Skeletal muscle satellite cell (primary cell): Measurements from ENCODE around the gene CRB2.
"Not testable (repeated sequence)": the region's sequence is repeated elsewhere in the genome, so short reads cannot be mapped to it uniquely, and the experiment has no call there.

Source experiments
- H3K27me3 ChIP-seq: 2 replicates; pipeline ENCODE4 v1.7.0; 2013; ENCODE audit warnings: low read length; ENCODE audit not compliant: control insufficient read depth, insufficient read depth
- H3K36me3 ChIP-seq: 2 replicates; pipeline ENCODE4 v1.7.0; 2013; ENCODE audit warnings: mild to moderate bottlenecking, control low read depth, low read length; ENCODE audit not compliant: insufficient read depth
- H3K4me1 ChIP-seq: 2 replicates; pipeline ENCODE4 v1.7.0; 2013; ENCODE audit warnings: low read length; ENCODE audit not compliant: control insufficient read depth, insufficient read depth
- H3K4me2 ChIP-seq: 2 replicates; pipeline ENCODE4 v1.7.0; 2013; ENCODE audit warnings: mild to moderate bottlenecking, low read length
- H3K4me3 ChIP-seq: 2 replicates; pipeline ENCODE4 v1.7.0; 2013; ENCODE audit warnings: low read length
- H3K9ac ChIP-seq: 2 replicates; pipeline ENCODE4 v1.7.0; 2013; ENCODE audit warnings: mild to moderate bottlenecking, low read depth, low read length, moderate library complexity
- H3K9me3 ChIP-seq: replicated peaks from 2 replicates; pipeline ENCODE4 v1.7.0; 2013; ENCODE audit warnings: mild to moderate bottlenecking, control low read depth, low read length

CRB2 gene

DNA sequence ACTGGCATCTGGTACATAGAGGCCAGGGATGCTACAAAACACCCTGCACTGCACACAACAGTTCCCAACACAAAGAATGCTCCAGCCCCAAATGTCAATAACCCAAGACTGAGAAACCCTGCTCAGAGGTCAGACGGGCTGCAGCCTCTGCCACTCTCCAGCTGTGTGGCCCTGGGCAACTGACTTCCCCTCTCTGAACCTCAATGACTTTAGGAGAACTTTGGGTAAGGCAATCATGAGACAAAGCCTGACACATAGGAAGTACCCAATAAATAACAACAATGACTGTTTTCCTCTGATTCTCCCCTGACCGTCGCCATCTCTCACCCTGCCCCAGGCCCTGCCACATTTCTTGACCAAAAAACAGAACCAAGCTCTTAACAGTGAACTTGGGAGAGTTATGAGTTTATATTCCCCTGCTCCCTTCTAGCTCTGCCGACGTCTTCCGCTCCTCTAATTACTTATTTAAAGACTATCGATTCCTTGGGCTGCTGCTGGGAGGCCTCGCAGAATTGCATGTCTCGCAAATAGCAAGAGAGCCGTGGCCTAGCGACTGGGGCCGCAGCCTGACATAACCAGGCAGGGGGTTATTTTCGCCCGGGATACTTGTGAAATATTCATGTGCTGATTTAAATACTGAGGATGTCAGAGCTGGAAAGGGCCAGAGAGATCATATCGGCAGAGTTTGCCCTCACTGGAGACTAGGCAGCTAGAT, 24.5 kb upstream of the CRB2 start:
- Histone ChIP-seq H3K9me3 (no peaks in the 10 kb centered on the region), H3K36me3 (no peaks in the 10 kb centered on the region), H3K9ac (no peak overlapping the region), H3K4me1 (peaks cover 2% of the 10 kb centered on the region), H3K27me3 (peaks cover 15% of the 10 kb centered on the region), H3K4me2 (no peak overlapping the region), H3K4me3 (no peak overlapping the region)

DNA sequence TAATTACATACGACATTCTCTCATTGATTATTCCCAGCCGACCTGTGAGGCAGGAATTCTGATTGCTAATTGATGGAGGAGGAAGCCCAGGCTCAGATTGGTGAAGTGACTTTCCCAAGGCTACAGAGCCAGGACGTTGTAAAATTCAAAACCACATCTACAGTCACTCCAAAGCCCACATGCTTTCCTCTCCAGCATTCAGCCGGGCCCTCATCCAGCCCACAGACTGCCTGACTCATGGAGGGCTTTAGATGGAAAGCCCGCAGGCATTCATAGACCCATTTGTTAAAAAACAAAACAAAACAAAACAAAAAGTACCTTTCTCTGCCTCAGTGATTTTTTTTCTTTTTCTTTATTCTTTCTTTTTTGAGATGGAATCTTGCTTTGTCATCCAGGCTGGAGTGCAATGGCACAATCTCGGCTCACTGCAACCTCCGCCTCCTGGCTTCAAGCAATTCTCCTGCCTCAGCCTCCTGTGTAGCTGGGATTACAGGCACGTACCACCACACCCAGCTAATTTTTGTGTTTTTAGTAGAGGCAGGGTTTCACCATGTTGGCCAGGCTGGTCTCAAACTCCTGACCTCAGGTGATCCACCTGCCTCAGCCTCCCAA, 22.8 kb upstream of the CRB2 start:
- H3K9ac ChIP-seq, H3K4me3 ChIP-seq, H3K9me3 ChIP-seq, H3K36me3 ChIP-seq, H3K4me1 ChIP-seq, H3K4me2 ChIP-seq: not testable (repeated sequence)
- H3K27me3 ChIP-seq: peaks cover 12% of the 10 kb centered on the region

DNA sequence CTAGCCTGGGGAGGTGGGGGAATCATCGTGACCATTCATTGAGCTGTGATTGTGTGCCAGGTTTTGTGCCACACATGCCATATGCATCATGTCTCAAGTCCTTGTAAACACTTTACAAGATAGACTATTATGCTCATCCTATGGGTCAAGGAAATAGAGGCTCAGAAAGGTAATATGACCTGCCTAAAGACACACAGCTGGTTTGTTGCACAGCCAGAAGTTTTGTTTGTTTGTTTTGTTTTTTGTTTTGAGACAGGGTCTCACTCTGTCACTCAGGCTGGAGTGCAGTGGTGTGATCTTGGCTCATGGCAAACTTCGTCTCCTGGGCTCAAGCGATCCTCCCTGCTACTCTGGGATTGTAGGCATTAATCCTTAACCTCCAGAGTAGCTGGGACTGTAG, 21.4 kb upstream of the CRB2 start:
- Histone ChIP-seq H3K4me1 (peaks cover 2% of the 10 kb centered on the region), H3K9me3 (no peaks in the 10 kb centered on the region), H3K9ac (no peak overlapping the region), H3K4me2 (no peak overlapping the region), H3K36me3 (no peaks in the 10 kb centered on the region), H3K27me3 (peaks cover 16% of the 10 kb centered on the region), H3K4me3 (no peak overlapping the region)

DNA sequence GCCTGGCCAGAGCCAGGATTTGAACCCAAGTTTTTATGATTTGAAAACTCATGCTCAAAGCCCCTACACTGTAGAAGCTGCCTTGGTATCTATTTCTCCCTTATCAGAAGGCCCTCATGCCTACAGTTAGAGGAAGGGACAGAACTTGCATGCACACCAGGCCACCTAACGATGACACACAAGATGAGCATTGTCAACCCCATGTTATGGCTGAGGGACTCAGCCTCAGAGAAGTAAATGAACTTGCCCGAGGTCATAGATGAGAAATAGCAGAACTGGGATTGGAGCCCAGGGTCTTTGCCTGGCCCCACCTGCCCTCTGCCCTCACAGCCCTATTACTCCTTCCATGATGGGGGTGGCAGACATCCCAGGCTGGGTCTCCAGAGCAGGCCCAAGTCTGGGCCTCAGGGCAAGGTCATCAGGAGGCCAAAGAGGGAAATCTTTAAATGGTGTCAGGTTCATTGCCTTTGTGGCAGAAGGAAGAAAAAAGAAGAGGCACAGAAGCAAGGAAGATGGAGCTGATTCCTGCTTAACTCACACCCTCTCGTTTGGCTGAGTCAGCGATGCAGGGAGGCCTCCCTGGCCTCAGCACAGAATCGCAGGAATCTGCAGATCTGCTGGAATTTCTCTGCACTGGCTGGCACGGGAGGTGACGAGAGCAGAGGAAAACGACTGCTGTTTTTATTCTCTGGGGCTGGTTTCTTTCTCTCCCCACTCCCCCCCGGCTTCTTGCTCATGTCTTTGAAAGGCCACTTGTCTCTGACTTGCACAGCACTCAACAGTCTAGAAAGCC, 20.6 kb upstream of the CRB2 start:
- H3K4me3 ChIP-seq: no peak overlapping the region
- peaks cover 14% of the 10 kb centered on the region for H3K27me3 ChIP-seq
- no peaks in the 10 kb centered on the region for H3K9me3 ChIP-seq
- H3K36me3 ChIP-seq: no peaks in the 10 kb centered on the region
- no peak overlapping the region for H3K9ac ChIP-seq
- H3K4me1 ChIP-seq: peaks cover 2% of the 10 kb centered on the region
- peak overlapping the region; percentile 1 for H3K4me2 ChIP-seq

DNA sequence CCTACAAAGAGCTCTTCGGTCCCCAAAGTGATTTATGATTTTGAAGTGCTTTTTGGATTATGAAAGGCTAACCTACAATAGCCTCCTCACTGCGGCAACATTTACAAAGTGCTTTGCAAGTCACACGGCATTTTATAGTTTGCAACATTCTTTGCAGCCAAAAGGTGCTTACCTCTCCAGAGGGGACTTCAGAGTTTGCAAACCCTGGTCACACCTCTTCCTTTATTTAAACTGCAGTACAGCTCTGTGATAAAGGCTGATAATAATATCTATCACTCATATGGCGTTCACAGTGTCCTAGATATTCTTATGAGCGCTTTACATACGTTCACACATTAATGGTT, 20.0 kb upstream of the CRB2 start:
- Histone ChIP-seq H3K4me2 (peak overlapping the region; percentile 1), H3K4me1 (peaks cover 2% of the 10 kb centered on the region), H3K27me3 (peaks cover 16% of the 10 kb centered on the region), H3K36me3 (no peaks in the 10 kb centered on the region), H3K4me3 (no peak overlapping the region), H3K9ac (no peak overlapping the region), H3K9me3 (no peaks in the 10 kb centered on the region)

DNA sequence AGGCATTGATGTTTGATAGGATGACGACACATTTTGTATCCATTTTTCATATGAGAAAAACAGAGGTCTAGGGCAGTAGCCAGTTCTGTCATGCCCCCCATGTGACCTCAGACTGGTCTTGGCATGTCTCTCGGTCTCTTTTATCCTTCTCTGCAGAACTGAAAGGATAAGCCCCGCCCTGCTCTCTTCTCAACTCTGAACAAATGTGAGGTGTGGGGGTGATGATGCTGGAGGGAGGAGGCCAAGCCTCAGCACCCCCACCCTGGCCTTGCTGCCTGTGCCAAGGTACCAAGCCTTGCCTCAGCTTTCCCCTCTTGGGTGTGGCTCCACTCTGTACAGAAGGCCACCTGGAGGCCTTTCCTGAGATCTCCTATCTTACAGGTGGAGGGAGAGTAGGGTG, 19.5 kb upstream of the CRB2 start:
- Histone ChIP-seq H3K4me2 (no peak overlapping the region), H3K36me3 (no peaks in the 10 kb centered on the region), H3K9me3 (no peaks in the 10 kb centered on the region), H3K27me3 (peaks cover 16% of the 10 kb centered on the region), H3K4me1 (peaks cover 2% of the 10 kb centered on the region), H3K4me3 (no peak overlapping the region), H3K9ac (no peak overlapping the region)

DNA sequence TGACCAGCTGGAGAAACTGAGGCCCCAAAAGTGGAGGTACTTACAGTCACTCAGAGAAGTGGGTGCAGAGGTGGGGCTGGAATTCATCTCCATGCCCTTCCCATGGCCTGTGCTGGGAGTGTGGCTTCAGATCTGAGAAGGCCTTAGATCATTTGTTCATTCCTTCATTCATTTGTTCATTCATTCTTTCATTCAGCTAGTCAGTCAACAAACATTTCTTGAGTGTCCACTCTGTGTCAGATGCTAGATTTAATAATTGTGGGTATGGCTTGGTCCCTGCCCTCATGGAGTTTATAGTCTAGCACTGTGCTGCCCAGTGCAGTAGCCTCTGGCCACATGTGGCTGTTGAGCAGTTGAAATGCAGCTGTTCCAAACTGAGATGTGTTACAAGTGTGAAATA, 19.0 kb upstream of the CRB2 start:
- H3K36me3 ChIP-seq: no peaks in the 10 kb centered on the region
- peaks cover 16% of the 10 kb centered on the region for H3K27me3 ChIP-seq
- H3K9me3 ChIP-seq: no peaks in the 10 kb centered on the region
- H3K4me2 ChIP-seq: no peak overlapping the region
- no peak overlapping the region for H3K9ac ChIP-seq
- H3K4me3 ChIP-seq: no peak overlapping the region
- H3K4me1 ChIP-seq: peaks cover 2% of the 10 kb centered on the region

DNA sequence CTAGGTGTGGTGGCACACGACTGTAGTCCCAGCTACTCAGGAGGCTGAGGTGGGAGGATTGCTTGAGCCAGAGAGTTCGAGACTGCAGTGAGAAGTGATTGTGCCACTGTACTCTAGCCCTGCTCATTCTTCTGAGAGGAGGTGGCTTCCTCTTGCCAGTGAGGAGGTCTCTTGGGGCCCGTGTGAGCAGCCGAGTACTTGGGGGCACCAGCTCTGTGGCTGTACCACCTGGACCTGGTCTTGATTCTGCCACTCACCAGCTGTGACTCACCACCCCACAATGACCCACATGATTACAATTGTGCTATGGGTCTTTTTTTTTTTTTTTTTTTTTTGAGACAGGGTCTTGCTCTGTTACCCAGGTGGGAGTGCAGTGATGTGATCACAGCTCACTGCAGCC, 18.0 kb upstream of the CRB2 start:
- H3K9me3 ChIP-seq: no peaks in the 10 kb centered on the region
- peaks cover 23% of the 10 kb centered on the region for H3K27me3 ChIP-seq
- H3K4me1 ChIP-seq: no peaks in the 10 kb centered on the region
- no peak overlapping the region for H3K4me2 ChIP-seq
- H3K36me3 ChIP-seq: no peaks in the 10 kb centered on the region
- H3K4me3 ChIP-seq: no peak overlapping the region
- H3K9ac ChIP-seq: no peak overlapping the region

DNA sequence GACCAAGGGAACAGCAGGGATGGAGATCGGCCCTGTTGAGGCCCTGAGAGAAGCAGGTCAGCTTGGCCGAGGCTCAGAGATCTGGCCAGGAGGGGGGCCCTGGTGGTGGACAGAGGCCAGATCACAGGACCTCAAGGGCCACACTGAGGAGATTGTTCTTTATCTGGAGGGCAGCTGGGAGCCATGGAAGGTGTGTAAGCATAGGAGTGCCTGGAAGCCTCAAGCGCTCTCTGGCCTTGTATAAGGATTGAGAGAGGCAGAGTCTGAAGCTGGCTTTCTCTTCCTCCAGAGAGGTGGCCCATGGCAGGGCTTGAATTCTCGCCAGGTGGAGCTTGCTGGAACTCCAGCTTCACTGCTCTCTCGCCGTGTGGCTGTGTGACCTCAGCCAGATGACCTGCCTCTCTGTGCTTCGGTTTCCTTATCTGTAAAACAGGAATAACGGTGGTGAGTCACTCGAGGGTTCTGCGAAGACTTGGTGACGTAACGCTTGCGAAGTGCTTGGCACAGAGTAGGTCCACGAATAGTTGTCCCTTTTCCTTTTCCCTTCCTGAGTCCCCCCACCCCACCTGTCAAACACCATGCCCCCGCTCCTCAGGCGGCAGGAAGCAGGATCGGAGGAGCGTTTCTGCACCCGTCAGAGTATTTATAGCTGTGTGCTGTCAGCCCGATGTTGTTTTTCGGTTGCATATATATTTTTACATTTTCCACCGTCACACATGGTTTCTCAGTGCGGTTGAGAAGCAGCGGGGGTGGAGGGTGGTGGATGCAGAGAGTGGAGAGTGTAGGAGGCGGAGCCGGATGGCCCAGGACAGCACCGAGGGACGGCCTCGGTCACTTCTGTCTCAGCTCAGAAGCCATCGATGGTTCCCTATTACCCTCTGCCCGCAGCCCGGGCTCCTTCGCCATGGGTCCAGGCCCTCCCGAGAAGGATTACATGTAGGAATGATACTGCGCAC, 17.0 kb upstream of the CRB2 start:
- Histone ChIP-seq H3K4me2 (no peak overlapping the region), H3K9ac (no peak overlapping the region), H3K27me3 (peaks cover 19% of the 10 kb centered on the region), H3K36me3 (no peaks in the 10 kb centered on the region), H3K4me1 (peaks cover 8% of the 10 kb centered on the region), H3K9me3 (no peaks in the 10 kb centered on the region), H3K4me3 (no peak overlapping the region)

DNA sequence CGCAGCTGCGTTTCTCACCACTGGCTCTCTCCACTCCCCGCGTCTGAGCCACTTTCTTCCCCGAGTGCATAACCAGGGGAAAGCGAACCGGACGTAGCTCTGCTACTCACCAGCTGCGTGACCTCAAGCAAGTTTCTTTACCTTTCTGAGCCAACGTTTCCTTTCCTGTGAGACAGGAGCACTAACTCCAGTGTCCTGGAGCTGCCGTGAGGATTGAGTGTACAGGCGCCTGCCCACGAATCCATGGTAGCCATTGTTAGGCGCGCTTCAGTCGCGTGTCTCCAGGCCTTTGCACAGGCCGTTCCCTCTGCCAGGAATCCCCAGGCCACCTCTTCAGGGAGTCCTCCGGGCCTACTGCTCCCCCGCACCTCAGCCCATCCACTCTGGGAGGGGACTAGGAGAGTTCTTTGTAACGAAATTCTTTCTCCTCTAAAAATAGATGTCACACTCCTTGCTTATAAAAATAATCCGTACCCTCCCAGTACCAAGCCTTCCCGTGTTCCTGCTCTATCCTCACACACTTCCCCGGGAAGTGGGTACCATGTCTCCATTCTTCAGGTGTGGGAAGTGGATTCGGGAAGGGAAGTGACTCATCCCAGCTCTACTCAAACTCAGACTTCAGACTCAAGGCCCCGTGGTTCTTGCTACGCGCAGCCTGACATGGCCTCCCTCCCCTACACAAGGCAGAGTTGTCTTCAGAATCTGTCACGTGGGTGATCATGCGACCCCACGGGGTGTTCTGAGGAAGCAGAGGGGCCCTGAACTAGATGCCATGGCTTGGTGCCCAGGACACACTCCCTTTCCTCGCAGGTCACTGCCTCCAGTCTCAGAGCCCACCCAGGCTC, 16.1 kb upstream of the CRB2 start:
- no peak overlapping the region for H3K4me3 ChIP-seq

More for the DNA sequence above, 16.1 kb upstream of the CRB2 start:
- Histone ChIP-seq H3K4me1 (peaks cover 8% of the 10 kb centered on the region), H3K27me3 (peaks cover 18% of the 10 kb centered on the region), H3K9ac (no peak overlapping the region), H3K4me2 (no peak overlapping the region), H3K9me3 (no peaks in the 10 kb centered on the region), H3K36me3 (no peaks in the 10 kb centered on the region)
